H1 (cell line): ENCODE results near the gene PGM1. TPM values are rescaled to one million over a fixed set of nuclear protein-coding genes. Genes with fewer than 3 reads are reported as not detected.

ENCODE experiments used
- BACH1 ChIP-seq: IDR thresholded peaks from 2 replicates; pipeline ENCODE4 v1.6.1; 2012; ENCODE audit warnings: low read length, improper control_type of control experiment
- SP4 ChIP-seq: IDR thresholded peaks from 2 replicates; pipeline ENCODE4 v1.6.1; 2012; ENCODE audit warnings: low read length, inconsistent platforms
- TAF1 ChIP-seq: IDR thresholded peaks from 2 replicates; pipeline ENCODE4 v1.6.1; 2011; ENCODE audit warnings: mild to moderate bottlenecking, low read depth, low read length
- polyA plus RNA-seq, 7 experiments: library from polyadenylated mRNA; depleted of rRNA in 3 of 7; stranded (reverse) in 5 of 7; unstranded in 2 of 7; fragments of >200 nt in 5 of 7; fragments of 200-250 nt in 2 of 7; gene quantifications; 1 replicate in 5 of 7; 2 replicates in 1 of 7; 4 replicates in 1 of 7; pipeline versions ENCODE4 v1.2.1 to v1.2.3, GENCODE V29; 2011 to 2013; ENCODE audit warnings: missing spikeins in 2 of 7, mixed read lengths in 2 of 7
- total RNA-seq: library from RNA; stranded (reverse); fragmentation: NEBNext Ultra II Directional; extraction: Animal tissue kit (Norgen Biotek cat#: 25700); gene quantifications from 2 replicates; pipeline ENCODE4 v1.2.1, GENCODE V29; 2021

PGM1 gene
- total and polyA plus RNA-seq, 2 of the 8 experiments (the other 6 are each of a cell fraction or from before 2014, with no cell fraction given), result 33.0 to 65.4 TPM

DNA sequence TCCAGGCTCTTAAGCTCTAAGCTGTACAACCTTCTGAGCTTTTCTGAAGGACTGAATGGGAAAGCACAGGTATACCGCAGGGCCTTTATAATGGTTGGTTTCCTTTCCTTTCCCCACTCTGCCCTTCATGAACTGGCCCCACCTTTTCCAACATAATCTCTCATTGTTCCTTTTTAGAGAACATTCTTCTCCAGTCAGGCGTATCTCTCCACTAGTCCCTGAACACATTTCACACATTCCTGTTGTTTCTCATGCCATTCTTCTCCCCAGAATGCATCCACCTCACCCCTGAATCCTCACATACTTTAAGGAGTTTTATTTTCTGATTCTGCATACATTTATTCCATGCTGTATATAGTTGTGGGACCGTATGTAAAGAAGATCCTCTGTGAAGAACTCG, 41.3 kb downstream of the PGM1 start (continued):
- TF ChIP-seq BACH1 (no peak), SP4 (no peak), TAF1 (no peak)
